Measurements from ENCODE around the gene AMPD3. TPM values are rescaled to one million over a fixed set of nuclear protein-coding genes. Genes with fewer than 3 reads are reported as not detected.

The AMPD3 gene
- total RNA-seq, 1 experiment from 2014 or later = 5.9 TPM

DNA sequence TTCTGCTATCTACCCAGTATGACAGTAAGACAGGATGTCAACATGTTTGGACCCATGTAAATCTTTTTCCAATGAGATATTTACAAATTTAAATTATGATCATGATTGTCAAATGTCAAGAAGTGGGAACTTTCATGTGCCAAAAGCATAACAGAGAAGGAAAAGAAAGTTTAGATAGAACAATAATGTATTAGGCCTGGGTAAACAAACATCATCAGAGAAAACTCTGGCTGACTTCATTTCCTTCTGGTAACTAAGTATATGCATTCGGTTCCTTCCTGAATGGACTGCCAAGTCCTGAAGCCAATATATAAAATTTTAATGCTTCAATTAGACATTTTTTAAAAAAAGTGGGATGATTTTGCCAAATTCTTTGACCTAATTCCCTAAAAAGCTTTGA, 69.4 kb downstream of the AMPD3 start:
- Histone ChIP-seq H2BK15ac (ENCODE audit: low read depth, low read length) (no peak overlapping the region), H2AK5ac (ENCODE audit: insufficient read length, low read length) (no peak overlapping the region), H3K14ac (ENCODE audit: insufficient read depth, low read length) (no peak overlapping the region), H2BK12ac (ENCODE audit: insufficient read length, low read depth, low read length) (no peak overlapping the region), H3K4me1 (ENCODE audit: insufficient read depth, low read length) (no peaks in the 10 kb centered on the region), H4K5ac (ENCODE audit: insufficient read length, low read depth, low read length) (no peak overlapping the region), H3K56ac (ENCODE audit: insufficient read length, low read depth, low read length) (no peak overlapping the region), H4K8ac (replicated peaks; ENCODE audit: insufficient read length, low read depth, low read length) (no peak overlapping the region), H4K20me1 (ENCODE audit: control insufficient read depth, insufficient read depth, insufficient read length) (no peaks in the 10 kb centered on the region), H2BK5ac (ENCODE audit: insufficient read length, low read length) (no peak overlapping the region), H3K18ac (ENCODE audit: insufficient read length, low read depth, low read length) (no peak overlapping the region), H3K79me1 (ENCODE audit: insufficient read depth, low read depth, low read length, poor library complexity, severe bottlenecking) (no peaks in the 10 kb centered on the region), H2BK20ac (ENCODE audit: low read depth, low read length, poor library complexity, severe bottlenecking) (no peak overlapping the region), H2BK120ac (ENCODE audit: low read depth, low read length, poor library complexity, severe bottlenecking) (no peak overlapping the region), H3K9ac (ENCODE audit: extremely low read depth, insufficient read length, low read length) (no peak overlapping the region), H3K4ac (ENCODE audit: low read depth, low read length) (no peak overlapping the region), H2AFZ (ENCODE audit: low read length) (no peak overlapping the region), H3K23ac (ENCODE audit: insufficient read length, low read depth, low read length) (no peak overlapping the region), H4K91ac (ENCODE audit: insufficient read length, low read depth, low read length) (no peak overlapping the region), H3K27ac (ENCODE audit: insufficient read length, low read depth, low read length) (no peak overlapping the region), H3T11ph (ENCODE audit: low read length) (no peak overlapping the region), H3K9me3 (ENCODE audit: control insufficient read depth, low read depth, low read length) (no peaks in the 10 kb centered on the region), H3K27me3 (ENCODE audit: insufficient read depth, low read length) (no peaks in the 10 kb centered on the region), H3K79me2 (ENCODE audit: insufficient read depth, low read length) (no peaks in the 10 kb centered on the region), H3K4me2 (ENCODE audit: insufficient read depth, insufficient read length, low read length) (no peak overlapping the region), H3K23me2 (ENCODE audit: insufficient read length, low read depth, low read length, poor library complexity, severe bottlenecking) (no peaks in the 10 kb centered on the region)
- H3K4me3 Mint-ChIP-seq = no peak overlapping the region
- no peak overlapping the region for H3K27ac Mint-ChIP-seq
- TF ChIP-seq, protein P1, sequence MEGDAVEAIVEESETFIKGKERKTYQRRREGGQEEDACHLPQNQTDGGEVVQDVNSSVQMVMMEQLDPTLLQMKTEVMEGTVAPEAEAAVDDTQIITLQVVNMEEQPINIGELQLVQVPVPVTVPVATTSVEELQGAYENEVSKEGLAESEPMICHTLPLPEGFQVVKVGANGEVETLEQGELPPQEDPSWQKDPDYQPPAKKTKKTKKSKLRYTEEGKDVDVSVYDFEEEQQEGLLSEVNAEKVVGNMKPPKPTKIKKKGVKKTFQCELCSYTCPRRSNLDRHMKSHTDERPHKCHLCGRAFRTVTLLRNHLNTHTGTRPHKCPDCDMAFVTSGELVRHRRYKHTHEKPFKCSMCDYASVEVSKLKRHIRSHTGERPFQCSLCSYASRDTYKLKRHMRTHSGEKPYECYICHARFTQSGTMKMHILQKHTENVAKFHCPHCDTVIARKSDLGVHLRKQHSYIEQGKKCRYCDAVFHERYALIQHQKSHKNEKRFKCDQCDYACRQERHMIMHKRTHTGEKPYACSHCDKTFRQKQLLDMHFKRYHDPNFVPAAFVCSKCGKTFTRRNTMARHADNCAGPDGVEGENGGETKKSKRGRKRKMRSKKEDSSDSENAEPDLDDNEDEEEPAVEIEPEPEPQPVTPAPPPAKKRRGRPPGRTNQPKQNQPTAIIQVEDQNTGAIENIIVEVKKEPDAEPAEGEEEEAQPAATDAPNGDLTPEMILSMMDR (conservative IDR thresholded peaks at IDR 0.05) = no peak
- no peak for DNase-seq
- H3K36me3 Mint-ChIP-seq (ENCODE audit: insufficient read depth in 1 of 3, low read depth in 3 of 3) = peaks cover 1 to 24% (median 21%) of the 10 kb centered on the region in 3 experiments; a peak in 4 of 7 replicates
- no peaks in the 10 kb centered on the region for H3K4me1 Mint-ChIP-seq
- no peaks in the 10 kb centered on the region for H3K27me3 Mint-ChIP-seq (ENCODE audit: low read depth)
- no CpG with 5 or more reads among the region's 1 CpG for WGBS (ENCODE audit: extremely low coverage, insufficient read length, low lambda C conversion rate)
- no peaks in the 10 kb centered on the region for H3K9me3 Mint-ChIP-seq
